GM12878 (cell line): ENCODE results near the gene AFAP1. TPM values are rescaled to one million over a fixed set of nuclear protein-coding genes. Genes with fewer than 3 reads are reported as not detected.

Experiments
- ATAC-seq: fragments of 200-7000 bp; cut with Tn5 transposase; 3 replicates; pipeline ENCODE4 v1.9.1; 2020; ENCODE audit warnings: mild to moderate bottlenecking, moderate library complexity
- BruUV-seq: library from RNA; stranded (reverse); fragments of 400-500 nt; replicated peaks from 2 replicates; lab custom pipeline; 2021; lab: Mats Ljungman, UMichigan
- CTCF ChIA-PET: fragments of 300-600 bp; sonication (Branson Sonifier 250); formaldehyde crosslinking; extraction: SDS; loops from one replicate; lab custom pipeline; 2021; ENCODE audit warnings: inconsistent platforms; lab: Yijun Ruan, JAX
- POLR2A ChIA-PET: fragments of 350-600 bp; formaldehyde crosslinking; extraction: SDS; loops from one replicate; lab custom pipeline; 2021; ENCODE audit warnings: inconsistent platforms; lab: Charles Lee
- RAD21 ChIA-PET: fragments of 300-600 bp; sonication (Branson Sonifier 250); formaldehyde crosslinking; loops from one replicate; lab custom pipeline; 2023; ENCODE audit warnings: antibody characterized with exemption; ENCODE audit not compliant: unreplicated experiment; lab: Charles Lee
- SMC1A ChIA-PET: fragments of 300-600 bp; sonication (Branson Sonifier 250); formaldehyde crosslinking; loops from one replicate; lab custom pipeline; 2023; ENCODE audit not compliant: unreplicated experiment, uncharacterized antibody; lab: Charles Lee
- DNase-seq: peaks from one replicate; pipeline ENCODE4 v3.0.0-alpha.2; 2011; ENCODE audit warnings: low read depth, low spot score
- FAIRE-seq: peaks from 3 replicates; lab custom pipeline; 2011; peaks lifted over from hg19 to GRCh38; lab: Jason Lieb, UNC
- H2AFZ ChIP-seq: 2 replicates; pipeline ENCODE4 v1.6.0; 2011; ENCODE audit warnings: low read depth, low read length, control low read depth; ENCODE audit not compliant: control insufficient read depth
- H3K27ac ChIP-seq: 2 replicates; pipeline ENCODE4 v1.5.1; 2011; ENCODE audit warnings: control low read depth; ENCODE audit not compliant: control insufficient read depth, insufficient read depth
- H3K27me3 ChIP-seq, 2 experiments: replicated peaks in 1 of 2; 2 replicates each; pipeline versions ENCODE4 v1.6.0 to v1.6.1; 2011; ENCODE audit warnings: low read length in 1 of 2; ENCODE audit not compliant: control insufficient read depth in 2 of 2, insufficient read depth in 2 of 2
- H3K36me3 ChIP-seq, 2 experiments: 2 replicates each; pipeline ENCODE4 v1.5.1; 2011; ENCODE audit warnings: low read length in 1 of 2; ENCODE audit not compliant: control insufficient read depth in 2 of 2, insufficient read depth in 2 of 2
- H3K4me1 ChIP-seq: 2 replicates; pipeline ENCODE4 v1.6.1; 2011; ENCODE audit warnings: mild to moderate bottlenecking, low read length, moderate library complexity, mixed read lengths; ENCODE audit not compliant: control insufficient read depth, insufficient read depth
- H3K4me2 ChIP-seq: 2 replicates; pipeline ENCODE4 v1.6.0; 2011; ENCODE audit warnings: control low read depth; ENCODE audit not compliant: control insufficient read depth, insufficient read depth
- H3K4me3 ChIP-seq: fragments of 200-600 bp; sonication (generic); 2 replicates; pipeline ENCODE4 v1.5.1; 2016
- H3K79me2 ChIP-seq: 2 replicates; pipeline ENCODE4 v1.6.0; 2011; ENCODE audit warnings: low read length; ENCODE audit not compliant: control insufficient read depth, insufficient read depth
- H3K9ac ChIP-seq: 2 replicates; pipeline ENCODE4 v1.8.0; 2011; ENCODE audit warnings: low read length, control low read depth, mixed read lengths; ENCODE audit not compliant: control insufficient read depth, insufficient read depth
- H3K9me3 ChIP-seq: replicated peaks from 3 replicates; pipeline ENCODE4 v1.5.1; 2011; ENCODE audit warnings: mild to moderate bottlenecking, low read length; ENCODE audit not compliant: control insufficient read depth, insufficient read depth
- H4K20me1 ChIP-seq: 2 replicates; pipeline ENCODE4 v1.6.0; 2011; ENCODE audit not compliant: control insufficient read depth, insufficient read depth
- ATF3 ChIP-seq: IDR thresholded peaks from 2 replicates; pipeline ENCODE4 v1.6.1; 2011; ENCODE audit warnings: low read depth, mild to moderate bottlenecking, low read length, moderate library complexity, borderline replicate concordance; ENCODE audit errors: extremely low read depth
- BACH1 ChIP-seq: fragments of 450-650 bp; IDR thresholded peaks from 2 replicates; pipeline ENCODE4 v1.6.1; 2017; ENCODE audit warnings: mild to moderate bottlenecking, borderline replicate concordance
- CTCF ChIP-seq, 3 experiments: IDR thresholded peaks in 2 of 3; conservative IDR thresholded peaks in 1 of 3; 2 replicates each; pipeline ENCODE4 v1.5.1; 2011; ENCODE audit warnings: low read depth in 3 of 3, low read length in 3 of 3, mild to moderate bottlenecking in 3 of 3, control low read depth in 2 of 3, moderate library complexity in 2 of 3, inconsistent platforms in 1 of 3, mixed read lengths in 1 of 3; ENCODE audit not compliant: control insufficient read depth in 2 of 3, insufficient read depth in 1 of 3; ENCODE audit errors: extremely low read depth in 1 of 3
- EGR1 ChIP-seq, 2 experiments: IDR thresholded peaks; 1 replicate in 1 of 2; 2 replicates in 1 of 2; pipeline ENCODE4 v1.6.1; 2011 to 2012; ENCODE audit warnings: low read depth in 2 of 2, low read length in 2 of 2, borderline replicate concordance in 1 of 2, mild to moderate bottlenecking in 1 of 2, moderate library complexity in 1 of 2
- RAD21 ChIP-seq: IDR thresholded peaks from 2 replicates; pipeline ENCODE4 v1.6.1; 2011; ENCODE audit warnings: mild to moderate bottlenecking, low read depth, low read length, moderate library complexity; ENCODE audit not compliant: insufficient read depth
- RB1 ChIP-seq: fragments of 450-650 bp; formaldehyde crosslinking; IDR thresholded peaks from 2 replicates; pipeline ENCODE4 v1.6.1; 2017; ENCODE audit warnings: mild to moderate bottlenecking, borderline replicate concordance
- RCOR1 ChIP-seq: conservative IDR thresholded peaks from 2 replicates; pipeline ENCODE4 v1.6.1; 2012; ENCODE audit warnings: low read depth, low read length, improper control_type of control experiment
- SMAD1 ChIP-seq: fragments of 450-650 bp; IDR thresholded peaks from 2 replicates; pipeline ENCODE4 v1.6.1; 2018; ENCODE audit warnings: mild to moderate bottlenecking, low read depth; ENCODE audit not compliant: partially characterized antibody
- SP1 ChIP-seq: IDR thresholded peaks from one replicate; pipeline ENCODE4 v1.6.1; 2011; ENCODE audit warnings: low read depth, low read length
- SPI1 ChIP-seq: IDR thresholded peaks from 2 replicates; pipeline ENCODE4 v1.6.1; 2011; ENCODE audit warnings: low read depth, mild to moderate bottlenecking, low read length, moderate library complexity, borderline replicate concordance; ENCODE audit not compliant: insufficient read depth
- TBL1XR1 ChIP-seq: IDR thresholded peaks from 2 replicates; pipeline ENCODE4 v1.6.1; 2012; ENCODE audit warnings: low read depth, low read length, improper control_type of control experiment
- USF1 ChIP-seq: IDR thresholded peaks from 2 replicates; pipeline ENCODE4 v1.6.1; 2011; ENCODE audit warnings: borderline replicate concordance, low read depth, mild to moderate bottlenecking, moderate library complexity, mixed read lengths, low read length; ENCODE audit not compliant: insufficient read depth; ENCODE audit errors: extremely low read length
- ZNF207 ChIP-seq: fragments of 450-650 bp; IDR thresholded peaks from 2 replicates; pipeline ENCODE4 v1.6.1; 2014; ENCODE audit warnings: antibody characterized with exemption, mild to moderate bottlenecking, borderline replicate concordance
- ZNF384 ChIP-seq: IDR thresholded peaks from 2 replicates; pipeline ENCODE4 v1.6.1; 2012; ENCODE audit warnings: low read depth, mild to moderate bottlenecking, low read length, improper control_type of control experiment, borderline replicate concordance
- ZSCAN29 ChIP-seq: fragments of 450-650 bp; IDR thresholded peaks from 2 replicates; pipeline ENCODE4 v1.6.1; 2017; ENCODE audit warnings: mild to moderate bottlenecking, moderate library complexity
- WGBS: methylation state at CpG from one replicate; pipeline ENCODE4 v1.1.6; 2016; ENCODE audit warnings: low lambda C conversion rate; ENCODE audit not compliant: insufficient replicate concordance, insufficient coverage; ENCODE audit errors: missing lambda C conversion rate; 5-methylcytosine and 5-hydroxymethylcytosine counted together
- in situ Hi-C: fragments of 300-500 bp; cut with MboI; formaldehyde crosslinking; loops from 9 replicates; pipeline ENCODE4 v1.14.3; 2018; ENCODE audit warnings: mixed read lengths
- intact Hi-C: fragments of 100-400 bp; cut with micrococcal nuclease; formaldehyde crosslinking; loops from one replicate; pipeline ENCODE4 v1.14.2; 2022; ENCODE audit not compliant: unreplicated experiment
- polyA plus RNA-seq, 11 experiments: library from polyadenylated mRNA; depleted of rRNA in 4 of 11; unstranded in 6 of 11; stranded (reverse) in 5 of 11; fragments of >200 nt; fragmentation: Nextera tagmentation in 4 of 11; fragmentation: Illumina TruSeq in 1 of 11; extraction: Ambion mirVana in 4 of 11; extraction: Trizol in 1 of 11; gene quantifications; 1 replicate in 1 of 11; 2 replicates in 10 of 11; pipeline versions ENCODE4 v1.2.1 to v1.2.3, GENCODE V29; 2011 to 2016; ENCODE audit warnings: inconsistent platforms in 2 of 11, missing spikeins in 2 of 11, low read depth in 1 of 11
- total RNA-seq, 4 experiments: library from RNA; depleted of rRNA in 3 of 4; stranded (reverse); fragments of >200 nt in 3 of 4; fragmentation: Illumina TruSeq in 1 of 4; extraction: Trizol in 1 of 4; gene quantifications; 2 replicates each; pipeline versions ENCODE4 v1.2.1 to v1.2.3, GENCODE V29; 2013 to 2021

Gene AFAP1
- total and polyA plus RNA-seq, 10 of the 15 experiments (the other 5 are each of a cell fraction or from before 2014, with no cell fraction given): 0.02 to 0.23 (median 0.09) TPM; not detected in 1

DNA sequence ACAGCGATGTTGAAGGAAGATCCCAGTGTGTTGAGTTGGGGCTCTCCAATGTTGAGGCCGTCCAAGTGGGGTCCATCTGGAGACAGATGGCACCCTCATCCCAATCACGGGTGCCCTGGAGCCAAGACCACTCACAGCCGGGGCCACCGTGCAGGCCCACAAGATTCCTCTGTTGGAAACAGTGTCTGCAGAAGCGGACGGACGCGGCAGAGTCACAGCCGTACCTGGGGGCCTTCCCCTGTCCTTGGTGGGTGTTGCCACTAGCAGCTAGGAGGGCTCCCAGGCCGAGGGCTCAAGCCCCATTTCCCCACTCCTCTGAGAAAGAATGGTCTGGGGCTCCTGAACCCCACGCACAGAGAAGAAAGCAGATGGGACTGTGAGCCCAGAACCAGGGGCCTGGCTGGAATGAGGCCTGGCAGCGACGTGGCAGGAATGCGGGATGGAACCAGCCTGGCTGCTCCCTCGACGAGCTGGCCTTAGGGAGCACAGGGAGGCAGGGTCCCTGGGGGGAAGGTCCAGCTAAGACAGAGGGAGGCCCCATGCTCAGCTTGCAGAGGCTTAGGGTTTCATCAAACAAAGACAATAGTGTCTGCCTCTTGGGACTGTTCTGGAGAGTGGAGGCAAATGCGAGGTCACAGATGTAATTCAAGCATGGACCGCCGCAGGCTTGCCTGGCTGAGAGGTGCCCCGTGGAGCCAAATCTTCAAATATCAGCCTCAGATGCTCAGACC is 228.9 kb downstream of the AFAP1 start:
- CTCF ChIA-PET: interaction anchor here (0.9 kb wide), 1 partner anchor 91 kb away, joined by 3 read pairs; no protein-coding TSS in a partner anchor
- H3K79me2 ChIP-seq: no peaks in the 10 kb centered on the region
- POLR2A ChIA-PET: no interaction called here
- H3K27ac ChIP-seq: no peak overlapping the region
- no peak overlapping the region for H3K4me3 ChIP-seq
- no peaks in the 10 kb centered on the region for H3K9me3 ChIP-seq
- intact Hi-C loops: loop anchor here (10.0 kb wide), 1 partner anchor 526 kb away; no protein-coding TSS in a partner anchor
- no peaks in the 10 kb centered on the region for H3K4me1 ChIP-seq
- no peak overlapping the region for H3K4me2 ChIP-seq
- SMC1A ChIA-PET: no interaction called here
- H3K27me3 ChIP-seq: no peaks in the 10 kb centered on the region; a peak in 2 of 4 replicates
- no peaks in the 10 kb centered on the region for H4K20me1 ChIP-seq
- no peak overlapping the region for H2AFZ ChIP-seq
- no TSS peak for BruUV-seq
- DNase-seq: no peak
- H3K9ac ChIP-seq: no peak overlapping the region
- no peak for FAIRE-seq
- H3K36me3 ChIP-seq: no peaks in the 10 kb centered on the region
- ATAC-seq: no peak
- in situ Hi-C loops: loop anchor here (10.0 kb wide), 1 partner anchor 516 kb away; the partner anchor contains the start of gene SORCS2
- 43% methylated on average over 21 of the region's 21 CpGs for WGBS
- RAD21 ChIA-PET: no interaction called here
- TF ChIP-seq ZNF384 (no peak), ZSCAN29 (no peak), ZNF207 (no peak), EGR1 (IDR thresholded peaks at IDR 0.05; ENCODE audit: borderline replicate concordance in 1 of 2, low read depth in 2 of 2, low read length in 2 of 2) (no peak), BACH1 (no peak), CTCF (IDR thresholded peaks at IDR 0.05 in 2 of 3, conservative IDR thresholded peaks at IDR 0.05 in 1 of 3; ENCODE audit: control insufficient read depth in 2 of 3, extremely low read depth in 1 of 3, insufficient read depth in 1 of 3, low read depth in 3 of 3, low read length in 3 of 3) (no peak), RB1 (no peak), ATF3 (no peak), SPI1 (no peak), TBL1XR1 (no peak), RCOR1 (no peak), USF1 (no peak), RAD21 (no peak), SMAD1 (no peak), SP1 (no peak)
